ENCODE results near the gene VAPA.
"Not testable (repeated sequence)": the region's sequence is repeated elsewhere in the genome, so short reads cannot be mapped to it uniquely, and the experiment has no call there.

VAPA gene

DNA sequence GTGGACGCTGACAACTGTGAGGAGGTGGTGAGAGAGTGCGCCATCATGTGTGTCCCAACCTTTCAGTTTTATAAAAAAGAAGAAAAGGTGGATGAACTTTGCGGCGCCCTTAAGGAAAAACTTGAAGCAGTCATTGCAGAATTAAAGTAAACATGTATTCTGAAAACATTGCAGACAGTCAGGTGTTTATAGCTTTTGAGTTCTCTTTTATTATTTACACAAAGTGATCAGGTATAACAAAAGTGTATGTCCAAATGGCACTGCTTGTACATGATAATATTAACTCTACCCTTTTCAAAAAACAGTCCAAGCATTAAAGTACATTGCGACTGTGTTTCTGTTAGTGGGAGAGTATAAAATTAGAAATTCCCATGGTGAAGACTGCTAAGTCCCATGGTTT, 25.8 kb upstream of the VAPA start:
- H3K4me3 ChIP-seq (ENCODE audit: low read depth, low read length): no peak overlapping the region
- no peak for DNase-seq (ENCODE audit: low read depth)
- TF ChIP-seq, protein P1, sequence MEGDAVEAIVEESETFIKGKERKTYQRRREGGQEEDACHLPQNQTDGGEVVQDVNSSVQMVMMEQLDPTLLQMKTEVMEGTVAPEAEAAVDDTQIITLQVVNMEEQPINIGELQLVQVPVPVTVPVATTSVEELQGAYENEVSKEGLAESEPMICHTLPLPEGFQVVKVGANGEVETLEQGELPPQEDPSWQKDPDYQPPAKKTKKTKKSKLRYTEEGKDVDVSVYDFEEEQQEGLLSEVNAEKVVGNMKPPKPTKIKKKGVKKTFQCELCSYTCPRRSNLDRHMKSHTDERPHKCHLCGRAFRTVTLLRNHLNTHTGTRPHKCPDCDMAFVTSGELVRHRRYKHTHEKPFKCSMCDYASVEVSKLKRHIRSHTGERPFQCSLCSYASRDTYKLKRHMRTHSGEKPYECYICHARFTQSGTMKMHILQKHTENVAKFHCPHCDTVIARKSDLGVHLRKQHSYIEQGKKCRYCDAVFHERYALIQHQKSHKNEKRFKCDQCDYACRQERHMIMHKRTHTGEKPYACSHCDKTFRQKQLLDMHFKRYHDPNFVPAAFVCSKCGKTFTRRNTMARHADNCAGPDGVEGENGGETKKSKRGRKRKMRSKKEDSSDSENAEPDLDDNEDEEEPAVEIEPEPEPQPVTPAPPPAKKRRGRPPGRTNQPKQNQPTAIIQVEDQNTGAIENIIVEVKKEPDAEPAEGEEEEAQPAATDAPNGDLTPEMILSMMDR (IDR thresholded peaks at IDR 0.05; ENCODE audit: low read depth, low read length): no peak
- TF ChIP-seq MYC (IDR thresholded peaks at IDR 0.05; ENCODE audit: low read depth, low read length): no peak

DNA sequence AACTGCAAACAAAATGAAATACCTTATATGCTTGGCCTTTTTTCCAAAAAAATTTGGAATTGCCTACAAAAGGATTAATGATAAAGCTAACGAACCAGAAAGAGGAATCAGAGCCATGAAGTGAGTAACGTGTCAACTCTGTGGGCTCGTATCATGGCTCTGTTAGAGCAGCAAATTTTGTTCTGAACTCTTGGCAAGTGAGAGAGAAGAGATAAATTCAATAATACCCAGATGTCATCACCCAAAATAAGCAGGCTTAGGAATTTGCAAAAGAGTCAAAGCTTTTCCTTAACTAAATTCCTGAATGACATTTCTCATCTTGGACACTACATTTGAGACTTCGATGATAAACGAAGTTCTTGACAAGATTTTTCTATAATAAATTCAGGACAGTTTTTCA, 23.6 kb upstream of the VAPA start:
- no peak for DNase-seq (ENCODE audit: low read depth)
- TF ChIP-seq MAX (IDR thresholded peaks at IDR 0.05; ENCODE audit: low read depth, low read length): no peak
- TF ChIP-seq MYC (IDR thresholded peaks at IDR 0.05; ENCODE audit: low read depth, low read length): no peak
- TF ChIP-seq, protein P1 (IDR thresholded peaks at IDR 0.05; ENCODE audit: low read depth, low read length): no peak
- TF ChIP-seq POLR2A (IDR thresholded peaks at IDR 0.05; ENCODE audit: extremely low read depth, insufficient read length): no peak
- no peak overlapping the region for H3K4me3 ChIP-seq (ENCODE audit: low read depth, low read length)

DNA sequence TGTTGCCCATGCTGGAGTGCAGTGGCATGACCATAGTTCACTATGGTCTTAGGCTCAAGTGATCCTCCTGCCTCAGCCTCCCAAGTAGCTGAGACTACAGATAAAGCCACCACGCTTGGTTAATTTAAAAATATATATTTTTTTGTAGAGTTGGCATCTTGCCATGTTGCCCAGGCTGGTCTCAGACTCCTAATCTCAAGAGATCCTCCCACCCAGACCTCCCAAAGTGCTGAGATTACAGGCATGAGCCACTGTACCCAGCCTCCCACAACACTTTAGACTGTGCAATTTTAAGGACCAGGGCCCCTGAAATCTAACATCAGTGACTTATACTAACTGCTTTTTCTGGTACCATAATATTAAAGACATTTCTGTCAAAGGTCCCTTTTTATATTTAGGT, 22.9 kb upstream of the VAPA start:
- no peak overlapping the region for H3K4me3 ChIP-seq (ENCODE audit: low read depth, low read length)
- no peak for DNase-seq (ENCODE audit: low read depth)
- no peak for TF ChIP-seq MYC (IDR thresholded peaks at IDR 0.05; ENCODE audit: low read depth, low read length)
- TF ChIP-seq, protein P1 (IDR thresholded peaks at IDR 0.05; ENCODE audit: low read depth, low read length): no peak
- no peak for TF ChIP-seq MAX (IDR thresholded peaks at IDR 0.05; ENCODE audit: low read depth, low read length)
- TF ChIP-seq POLR2A (IDR thresholded peaks at IDR 0.05; ENCODE audit: extremely low read depth, insufficient read length): no peak

- DNase-seq (ENCODE audit: low read depth); H3K4me3 ChIP-seq (ENCODE audit: low read depth, low read length): not testable (repeated sequence)
These were observed 22.3 kb upstream of the VAPA start for GRCh38 chr18:9891515-9891914.

GRCh38 chr18:9894454-9895068, 19.3 kb upstream of the VAPA start:
- no peak overlapping the region for H3K4me3 ChIP-seq (ENCODE audit: low read depth, low read length)
- TF ChIP-seq MYC (IDR thresholded peaks at IDR 0.05; ENCODE audit: low read depth, low read length) (no peak), MAX (IDR thresholded peaks at IDR 0.05; ENCODE audit: low read depth, low read length) (no peak)
- TF ChIP-seq, protein P1 (IDR thresholded peaks at IDR 0.05; ENCODE audit: low read depth, low read length): no peak
- no peak for DNase-seq (ENCODE audit: low read depth)

DNA sequence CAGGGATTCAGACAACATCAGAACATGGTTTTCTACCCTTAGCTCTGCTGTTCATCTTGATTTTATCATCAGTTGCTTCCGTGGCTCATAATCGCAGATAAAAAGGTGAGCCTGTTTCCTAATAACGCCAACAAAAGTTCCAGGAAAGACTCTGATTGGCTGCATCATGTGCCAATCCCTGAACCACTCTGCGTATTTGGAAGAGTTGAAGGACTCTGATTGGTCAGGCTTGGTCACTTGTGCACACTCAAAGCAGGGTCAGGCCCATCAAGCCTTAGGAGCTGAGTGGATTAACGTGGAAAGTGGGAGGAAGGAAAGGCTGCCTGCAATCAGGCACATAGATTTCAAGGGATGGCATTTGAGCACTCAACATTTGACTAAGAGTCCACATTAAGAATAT, 16.7 kb upstream of the VAPA start:
- no peak for TF ChIP-seq MYC (IDR thresholded peaks at IDR 0.05; ENCODE audit: low read depth, low read length)
- TF ChIP-seq MAX (IDR thresholded peaks at IDR 0.05; ENCODE audit: low read depth, low read length): no peak
- no peak for TF ChIP-seq POLR2A (IDR thresholded peaks at IDR 0.05; ENCODE audit: extremely low read depth, insufficient read length)
- TF ChIP-seq, protein P1 (IDR thresholded peaks at IDR 0.05; ENCODE audit: low read depth, low read length): no peak
- no peak overlapping the region for H3K4me3 ChIP-seq (ENCODE audit: low read depth, low read length)
- DNase-seq (ENCODE audit: low read depth): no peak

DNA sequence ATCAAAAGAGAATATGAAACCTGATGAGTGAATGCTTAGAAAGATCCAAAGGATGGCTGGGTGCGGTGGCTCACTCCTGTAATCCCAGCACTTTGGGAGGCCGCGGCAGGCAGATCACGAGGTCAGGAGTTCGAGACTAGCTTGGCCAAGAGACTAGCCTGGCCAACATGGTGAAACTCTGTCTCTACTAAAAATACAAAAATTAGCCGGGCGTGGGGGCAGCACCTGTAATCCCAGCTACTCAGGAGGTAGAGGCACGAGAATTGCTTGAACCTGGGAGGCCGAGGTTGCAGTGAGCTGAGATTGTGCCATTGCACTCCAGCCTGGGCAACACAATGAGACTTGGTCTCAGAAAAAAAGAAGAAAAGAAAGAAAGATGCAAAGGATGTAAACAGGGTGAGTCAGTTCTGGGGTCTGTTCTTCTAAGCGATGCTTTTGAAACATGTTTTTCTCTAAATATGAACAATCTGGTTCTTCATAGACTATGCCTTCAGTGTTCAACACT, 16.0 kb upstream of the VAPA start:
- not testable (repeated sequence) for DNase-seq (ENCODE audit: low read depth); H3K4me3 ChIP-seq (ENCODE audit: low read depth, low read length)

Measured in NB4 (cell line).